GM23338 (cell line): ENCODE measurements around the gene CD300A. TPM values are rescaled to one million over a fixed set of nuclear protein-coding genes. Genes with fewer than 3 reads are reported as not detected.

Experiments
- ATAC-seq: fragments of 200-7000 bp; cut with Tn5 transposase; 3 replicates; pipeline ENCODE4 v1.9.1; 2020
- DNase-seq: peaks from one replicate; pipeline ENCODE4 v3.0.0-alpha.2; 2015; ENCODE audit warnings: low spot score
- H2AFZ ChIP-seq: fragments of 200-600 bp; sonication (generic); 2 replicates; pipeline ENCODE4 v1.8.0; 2016; ENCODE audit warnings: antibody characterized with exemption, mild to moderate bottlenecking, moderate library complexity
- H3F3A ChIP-seq: fragments of 200-600 bp; sonication (generic); replicated peaks from 2 replicates; pipeline ENCODE4 v1.8.0; 2017; ENCODE audit warnings: antibody characterized with exemption, mixed run types, low read depth
- H3K27ac ChIP-seq: fragments of 200-600 bp; sonication (generic); 2 replicates; pipeline ENCODE4 v1.6.1; 2016; ENCODE audit warnings: low read depth
- H3K27me3 ChIP-seq: fragments of 200-600 bp; sonication (generic); 2 replicates; pipeline ENCODE4 v1.8.0; 2016; ENCODE audit warnings: mild to moderate bottlenecking, mixed run types, moderate library complexity; ENCODE audit not compliant: insufficient read depth
- H3K36me3 ChIP-seq: fragments of 200-600 bp; sonication (generic); 2 replicates; pipeline ENCODE4 v1.8.0; 2016; ENCODE audit warnings: mild to moderate bottlenecking; ENCODE audit not compliant: insufficient read depth
- H3K4me1 ChIP-seq: fragments of 200-600 bp; sonication (generic); 2 replicates; pipeline ENCODE4 v1.8.0; 2016; ENCODE audit warnings: mild to moderate bottlenecking, moderate library complexity; ENCODE audit not compliant: insufficient read depth
- H3K4me2 ChIP-seq: fragments of 200-600 bp; sonication (generic); 2 replicates; pipeline ENCODE4 v1.7.1; 2017; ENCODE audit warnings: mixed run types
- H3K4me3 ChIP-seq: fragments of 200-600 bp; sonication (generic); 2 replicates; pipeline ENCODE4 v1.6.1; 2016; ENCODE audit warnings: mixed run types
- H3K79me2 ChIP-seq: fragments of 200-600 bp; sonication (generic); replicated peaks from 2 replicates; pipeline ENCODE4 v1.8.0; 2017; ENCODE audit warnings: mild to moderate bottlenecking; ENCODE audit not compliant: insufficient read depth
- H3K9me2 ChIP-seq: fragments of 200-600 bp; sonication (generic); 2 replicates; pipeline ENCODE4 v1.8.0; 2017; ENCODE audit not compliant: insufficient read depth
- H4K20me1 ChIP-seq: fragments of 200-600 bp; sonication (generic); replicated peaks from 2 replicates; pipeline ENCODE4 v1.8.0; 2017; ENCODE audit warnings: mild to moderate bottlenecking; ENCODE audit not compliant: insufficient read depth
- H3K27ac Mint-ChIP-seq: 2 replicates; pipeline ENCODE4 v1.8.0; 2020; ENCODE audit warnings: inconsistent platforms, mild to moderate bottlenecking, moderate library complexity, mixed read lengths
- H3K27me3 Mint-ChIP-seq: 3 replicates; pipeline ENCODE4 v1.8.0; 2022; ENCODE audit warnings: low read depth, mild to moderate bottlenecking, moderate library complexity, mixed read lengths, inconsistent platforms; ENCODE audit not compliant: insufficient read depth, poor library complexity
- H3K36me3 Mint-ChIP-seq: 3 replicates; pipeline ENCODE4 v1.8.0; 2021; ENCODE audit warnings: low read depth, mild to moderate bottlenecking, inconsistent platforms, moderate library complexity, mixed read lengths
- H3K4me1 Mint-ChIP-seq: 3 replicates; pipeline ENCODE4 v1.8.0; 2020; ENCODE audit warnings: mild to moderate bottlenecking, inconsistent platforms, mixed read lengths
- H3K4me3 Mint-ChIP-seq: 3 replicates; pipeline ENCODE4 v1.8.0; 2021; ENCODE audit warnings: moderate library complexity, mild to moderate bottlenecking, inconsistent platforms, mixed read lengths
- H3K9me3 Mint-ChIP-seq: 3 replicates; pipeline ENCODE4 v1.8.0; 2020; ENCODE audit warnings: moderate library complexity, mild to moderate bottlenecking, inconsistent platforms, mixed read lengths
- CREB1 ChIP-seq: fragments of 250-450 bp; sonication (Bioruptor Pico); IDR thresholded peaks from 2 replicates; pipeline ENCODE4 v1.5.0; 2020; ENCODE audit warnings: low read depth, mild to moderate bottlenecking, moderate library complexity
- EZH2 ChIP-seq: fragments of 200-600 bp; sonication (generic); IDR thresholded peaks from one replicate; pipeline ENCODE4 v1.8.0; 2017; ENCODE audit warnings: antibody characterized with exemption, mild to moderate bottlenecking, low read depth; ENCODE audit not compliant: unreplicated experiment
- EZH2phosphoT487 ChIP-seq: fragments of 200-600 bp; sonication (generic); IDR thresholded peaks from one replicate; pipeline ENCODE4 v1.8.1; 2018; ENCODE audit warnings: antibody characterized with exemption; ENCODE audit not compliant: unreplicated experiment
- JUNB ChIP-seq: IDR thresholded peaks from one replicate; pipeline ENCODE4 v1.6.1; 2016; ENCODE audit warnings: antibody characterized with exemption; ENCODE audit not compliant: unreplicated experiment
- NANOG ChIP-seq: IDR thresholded peaks from 2 replicates; pipeline ENCODE4 v1.6.1; 2016; ENCODE audit warnings: antibody characterized with exemption, borderline replicate concordance
- POLR2AphosphoS5 ChIP-seq: IDR thresholded peaks from 2 replicates; pipeline ENCODE4 v1.6.1; 2016; ENCODE audit warnings: antibody characterized with exemption, low read depth
- STAT1 ChIP-seq: IDR thresholded peaks from one replicate; pipeline ENCODE4 v1.6.1; 2016; ENCODE audit warnings: antibody characterized with exemption; ENCODE audit not compliant: unreplicated experiment
- ZNF114 ChIP-seq: fragments of 250-450 bp; sonication (Bioruptor Pico); IDR thresholded peaks from 2 replicates; pipeline ENCODE4 v1.5.0; 2020; ENCODE audit warnings: mild to moderate bottlenecking, moderate library complexity
- ZNF331 ChIP-seq: fragments of 250-450 bp; sonication (Bioruptor Pico); IDR thresholded peaks from 2 replicates; pipeline ENCODE4 v1.5.0; 2020; ENCODE audit warnings: low read depth, mild to moderate bottlenecking, moderate library complexity
- polyA plus RNA-seq: library from polyadenylated mRNA; unstranded; fragments of >200 nt; fragmentation: Nextera tagmentation; extraction: Ambion mirVana; gene quantifications from 2 replicates; pipeline ENCODE4 v1.2.1, GENCODE V29; 2016
- total RNA-seq: library from RNA; depleted of rRNA; stranded (reverse); fragments of >200 nt; shearing (Covaris generic); gene quantifications from 2 replicates; pipeline ENCODE4 v1.2.3, GENCODE V29; 2014
- TF ChIP-seq, protein P1 (sequence below): fragments of 250-450 bp; sonication (Bioruptor Pico); IDR thresholded peaks from 2 replicates; pipeline ENCODE4 v1.5.0; 2020; ENCODE audit warnings: mild to moderate bottlenecking, moderate library complexity
- TF ChIP-seq, protein P2 (sequence below): IDR thresholded peaks from one replicate; pipeline ENCODE4 v1.6.1; 2018; ENCODE audit warnings: antibody characterized with exemption; ENCODE audit not compliant: unreplicated experiment
- TF ChIP-seq, protein P3 (sequence below), 2 experiments: fragments of 200-600 bp in 1 of 2; sonication (generic) in 1 of 2; conservative IDR thresholded peaks; 2 replicates each; pipeline versions ENCODE4 v1.5.1 to v1.6.1; 2016 to 2017; ENCODE audit warnings: antibody characterized with exemption in 2 of 2, low read depth in 2 of 2, mild to moderate bottlenecking in 2 of 2, moderate library complexity in 1 of 2
- TF ChIP-seq, protein P4 (sequence below): IDR thresholded peaks from 2 replicates; pipeline ENCODE4 v1.6.1; 2016; ENCODE audit warnings: antibody characterized with exemption

CD300A gene
- total and polyA plus RNA-seq, 2 experiments from 2014 or later = 0.37 to 0.45 TPM

DNA sequence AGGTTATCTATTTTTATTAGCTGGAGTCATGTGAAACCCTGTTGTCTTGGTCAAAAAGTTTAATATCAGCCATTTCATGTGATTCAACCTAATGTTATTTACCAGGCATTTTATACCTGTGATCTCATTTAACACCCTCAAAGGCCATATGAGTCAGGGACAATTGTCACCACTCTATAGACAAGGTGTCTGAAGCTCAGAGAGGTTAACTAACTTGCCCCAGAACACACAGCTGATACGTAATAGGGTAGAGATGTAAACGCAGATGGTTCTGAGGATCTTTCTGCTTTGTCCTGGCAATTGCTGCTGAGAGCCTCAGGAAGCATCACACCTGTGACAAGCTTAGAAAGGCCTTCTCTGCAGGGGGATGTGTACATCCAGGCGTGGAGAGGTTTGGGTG is 4.9 kb downstream of the CD300A start:
- H3K4me1 Mint-ChIP-seq = peaks cover 8% of the 10 kb centered on the region; the same call in 2 of the 3 replicates
- H3K27ac ChIP-seq = no peak overlapping the region
- no peak for ATAC-seq
- H2AFZ ChIP-seq = no peak overlapping the region
- peaks cover 18% of the 10 kb centered on the region for H3K27me3 Mint-ChIP-seq
- no peaks in the 10 kb centered on the region for H3K36me3 ChIP-seq
- H3F3A ChIP-seq = no peaks in the 10 kb centered on the region
- H3K4me3 Mint-ChIP-seq = no peak overlapping the region
- H3K36me3 Mint-ChIP-seq = peaks cover 7% of the 10 kb centered on the region; the same call in 2 of the 3 replicates
- no peak overlapping the region for H3K4me3 ChIP-seq
- H3K79me2 ChIP-seq = no peaks in the 10 kb centered on the region
- no peaks in the 10 kb centered on the region for H4K20me1 ChIP-seq
- TF ChIP-seq EZH2 = no peak
- TF ChIP-seq, protein P1, sequence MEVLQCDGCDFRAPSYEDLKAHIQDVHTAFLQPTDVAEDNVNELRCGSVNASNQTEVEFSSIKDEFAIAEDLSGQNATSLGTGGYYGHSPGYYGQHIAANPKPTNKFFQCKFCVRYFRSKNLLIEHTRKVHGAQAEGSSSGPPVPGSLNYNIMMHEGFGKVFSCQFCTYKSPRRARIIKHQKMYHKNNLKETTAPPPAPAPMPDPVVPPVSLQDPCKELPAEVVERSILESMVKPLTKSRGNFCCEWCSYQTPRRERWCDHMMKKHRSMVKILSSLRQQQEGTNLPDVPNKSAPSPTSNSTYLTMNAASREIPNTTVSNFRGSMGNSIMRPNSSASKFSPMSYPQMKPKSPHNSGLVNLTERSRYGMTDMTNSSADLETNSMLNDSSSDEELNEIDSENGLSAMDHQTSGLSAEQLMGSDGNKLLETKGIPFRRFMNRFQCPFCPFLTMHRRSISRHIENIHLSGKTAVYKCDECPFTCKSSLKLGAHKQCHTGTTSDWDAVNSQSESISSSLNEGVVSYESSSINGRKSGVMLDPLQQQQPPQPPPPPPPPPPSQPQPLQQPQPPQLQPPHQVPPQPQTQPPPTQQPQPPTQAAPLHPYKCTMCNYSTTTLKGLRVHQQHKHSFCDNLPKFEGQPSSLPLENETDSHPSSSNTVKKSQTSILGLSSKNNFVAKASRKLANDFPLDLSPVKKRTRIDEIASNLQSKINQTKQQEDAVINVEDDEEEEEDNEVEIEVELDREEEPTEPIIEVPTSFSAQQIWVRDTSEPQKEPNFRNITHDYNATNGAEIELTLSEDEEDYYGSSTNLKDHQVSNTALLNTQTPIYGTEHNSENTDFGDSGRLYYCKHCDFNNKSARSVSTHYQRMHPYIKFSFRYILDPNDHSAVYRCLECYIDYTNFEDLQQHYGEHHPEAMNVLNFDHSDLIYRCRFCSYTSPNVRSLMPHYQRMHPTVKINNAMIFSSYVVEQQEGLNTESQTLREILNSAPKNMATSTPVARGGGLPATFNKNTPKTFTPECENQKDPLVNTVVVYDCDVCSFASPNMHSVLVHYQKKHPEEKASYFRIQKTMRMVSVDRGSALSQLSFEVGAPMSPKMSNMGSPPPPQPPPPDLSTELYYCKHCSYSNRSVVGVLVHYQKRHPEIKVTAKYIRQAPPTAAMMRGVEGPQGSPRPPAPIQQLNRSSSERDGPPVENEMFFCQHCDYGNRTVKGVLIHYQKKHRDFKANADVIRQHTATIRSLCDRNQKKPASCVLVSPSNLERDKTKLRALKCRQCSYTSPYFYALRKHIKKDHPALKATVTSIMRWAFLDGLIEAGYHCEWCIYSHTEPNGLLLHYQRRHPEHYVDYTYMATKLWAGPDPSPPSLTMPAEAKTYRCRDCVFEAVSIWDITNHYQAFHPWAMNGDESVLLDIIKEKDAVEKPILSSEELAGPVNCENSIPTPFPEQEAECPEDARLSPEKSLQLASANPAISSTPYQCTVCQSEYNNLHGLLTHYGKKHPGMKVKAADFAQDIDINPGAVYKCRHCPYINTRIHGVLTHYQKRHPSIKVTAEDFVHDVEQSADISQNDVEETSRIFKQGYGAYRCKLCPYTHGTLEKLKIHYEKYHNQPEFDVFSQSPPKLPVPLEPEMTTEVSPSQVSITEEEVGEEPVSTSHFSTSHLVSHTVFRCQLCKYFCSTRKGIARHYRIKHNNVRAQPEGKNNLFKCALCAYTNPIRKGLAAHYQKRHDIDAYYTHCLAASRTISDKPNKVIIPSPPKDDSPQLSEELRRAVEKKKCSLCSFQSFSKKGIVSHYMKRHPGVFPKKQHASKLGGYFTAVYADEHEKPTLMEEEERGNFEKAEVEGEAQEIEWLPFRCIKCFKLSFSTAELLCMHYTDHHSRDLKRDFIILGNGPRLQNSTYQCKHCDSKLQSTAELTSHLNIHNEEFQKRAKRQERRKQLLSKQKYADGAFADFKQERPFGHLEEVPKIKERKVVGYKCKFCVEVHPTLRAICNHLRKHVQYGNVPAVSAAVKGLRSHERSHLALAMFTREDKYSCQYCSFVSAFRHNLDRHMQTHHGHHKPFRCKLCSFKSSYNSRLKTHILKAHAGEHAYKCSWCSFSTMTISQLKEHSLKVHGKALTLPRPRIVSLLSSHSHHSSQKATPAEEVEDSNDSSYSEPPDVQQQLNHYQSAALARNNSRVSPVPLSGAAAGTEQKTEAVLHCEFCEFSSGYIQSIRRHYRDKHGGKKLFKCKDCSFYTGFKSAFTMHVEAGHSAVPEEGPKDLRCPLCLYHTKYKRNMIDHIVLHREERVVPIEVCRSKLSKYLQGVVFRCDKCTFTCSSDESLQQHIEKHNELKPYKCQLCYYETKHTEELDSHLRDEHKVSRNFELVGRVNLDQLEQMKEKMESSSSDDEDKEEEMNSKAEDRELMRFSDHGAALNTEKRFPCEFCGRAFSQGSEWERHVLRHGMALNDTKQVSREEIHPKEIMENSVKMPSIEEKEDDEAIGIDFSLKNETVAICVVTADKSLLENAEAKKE (CRISPR knock-in tag) = no peak
- TF ChIP-seq JUNB = no peak
- TF ChIP-seq POLR2AphosphoS5 = no peak
- TF ChIP-seq NANOG = no peak
- TF ChIP-seq, protein P2, sequence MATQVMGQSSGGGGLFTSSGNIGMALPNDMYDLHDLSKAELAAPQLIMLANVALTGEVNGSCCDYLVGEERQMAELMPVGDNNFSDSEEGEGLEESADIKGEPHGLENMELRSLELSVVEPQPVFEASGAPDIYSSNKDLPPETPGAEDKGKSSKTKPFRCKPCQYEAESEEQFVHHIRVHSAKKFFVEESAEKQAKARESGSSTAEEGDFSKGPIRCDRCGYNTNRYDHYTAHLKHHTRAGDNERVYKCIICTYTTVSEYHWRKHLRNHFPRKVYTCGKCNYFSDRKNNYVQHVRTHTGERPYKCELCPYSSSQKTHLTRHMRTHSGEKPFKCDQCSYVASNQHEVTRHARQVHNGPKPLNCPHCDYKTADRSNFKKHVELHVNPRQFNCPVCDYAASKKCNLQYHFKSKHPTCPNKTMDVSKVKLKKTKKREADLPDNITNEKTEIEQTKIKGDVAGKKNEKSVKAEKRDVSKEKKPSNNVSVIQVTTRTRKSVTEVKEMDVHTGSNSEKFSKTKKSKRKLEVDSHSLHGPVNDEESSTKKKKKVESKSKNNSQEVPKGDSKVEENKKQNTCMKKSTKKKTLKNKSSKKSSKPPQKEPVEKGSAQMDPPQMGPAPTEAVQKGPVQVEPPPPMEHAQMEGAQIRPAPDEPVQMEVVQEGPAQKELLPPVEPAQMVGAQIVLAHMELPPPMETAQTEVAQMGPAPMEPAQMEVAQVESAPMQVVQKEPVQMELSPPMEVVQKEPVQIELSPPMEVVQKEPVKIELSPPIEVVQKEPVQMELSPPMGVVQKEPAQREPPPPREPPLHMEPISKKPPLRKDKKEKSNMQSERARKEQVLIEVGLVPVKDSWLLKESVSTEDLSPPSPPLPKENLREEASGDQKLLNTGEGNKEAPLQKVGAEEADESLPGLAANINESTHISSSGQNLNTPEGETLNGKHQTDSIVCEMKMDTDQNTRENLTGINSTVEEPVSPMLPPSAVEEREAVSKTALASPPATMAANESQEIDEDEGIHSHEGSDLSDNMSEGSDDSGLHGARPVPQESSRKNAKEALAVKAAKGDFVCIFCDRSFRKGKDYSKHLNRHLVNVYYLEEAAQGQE = no peak
- TF ChIP-seq, protein P3, sequence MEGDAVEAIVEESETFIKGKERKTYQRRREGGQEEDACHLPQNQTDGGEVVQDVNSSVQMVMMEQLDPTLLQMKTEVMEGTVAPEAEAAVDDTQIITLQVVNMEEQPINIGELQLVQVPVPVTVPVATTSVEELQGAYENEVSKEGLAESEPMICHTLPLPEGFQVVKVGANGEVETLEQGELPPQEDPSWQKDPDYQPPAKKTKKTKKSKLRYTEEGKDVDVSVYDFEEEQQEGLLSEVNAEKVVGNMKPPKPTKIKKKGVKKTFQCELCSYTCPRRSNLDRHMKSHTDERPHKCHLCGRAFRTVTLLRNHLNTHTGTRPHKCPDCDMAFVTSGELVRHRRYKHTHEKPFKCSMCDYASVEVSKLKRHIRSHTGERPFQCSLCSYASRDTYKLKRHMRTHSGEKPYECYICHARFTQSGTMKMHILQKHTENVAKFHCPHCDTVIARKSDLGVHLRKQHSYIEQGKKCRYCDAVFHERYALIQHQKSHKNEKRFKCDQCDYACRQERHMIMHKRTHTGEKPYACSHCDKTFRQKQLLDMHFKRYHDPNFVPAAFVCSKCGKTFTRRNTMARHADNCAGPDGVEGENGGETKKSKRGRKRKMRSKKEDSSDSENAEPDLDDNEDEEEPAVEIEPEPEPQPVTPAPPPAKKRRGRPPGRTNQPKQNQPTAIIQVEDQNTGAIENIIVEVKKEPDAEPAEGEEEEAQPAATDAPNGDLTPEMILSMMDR (conservative IDR thresholded peaks at IDR 0.05; ENCODE audit: low read depth in 2 of 2) = no peak
- no peak for TF ChIP-seq ZNF114 (CRISPR knock-in tag)
- no peak for TF ChIP-seq ZNF331
- no peak for TF ChIP-seq CREB1 (CRISPR knock-in tag)
- no peak for TF ChIP-seq EZH2phosphoT487
- TF ChIP-seq, protein P4, sequence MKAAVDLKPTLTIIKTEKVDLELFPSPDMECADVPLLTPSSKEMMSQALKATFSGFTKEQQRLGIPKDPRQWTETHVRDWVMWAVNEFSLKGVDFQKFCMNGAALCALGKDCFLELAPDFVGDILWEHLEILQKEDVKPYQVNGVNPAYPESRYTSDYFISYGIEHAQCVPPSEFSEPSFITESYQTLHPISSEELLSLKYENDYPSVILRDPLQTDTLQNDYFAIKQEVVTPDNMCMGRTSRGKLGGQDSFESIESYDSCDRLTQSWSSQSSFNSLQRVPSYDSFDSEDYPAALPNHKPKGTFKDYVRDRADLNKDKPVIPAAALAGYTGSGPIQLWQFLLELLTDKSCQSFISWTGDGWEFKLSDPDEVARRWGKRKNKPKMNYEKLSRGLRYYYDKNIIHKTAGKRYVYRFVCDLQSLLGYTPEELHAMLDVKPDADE = no peak
- TF ChIP-seq STAT1 = no peak
- no peak overlapping the region for H3K4me2 ChIP-seq
- DNase-seq = no peak
- H3K9me3 Mint-ChIP-seq = peaks cover 25% of the 10 kb centered on the region
- H3K9me2 ChIP-seq = no peaks in the 10 kb centered on the region
- H3K27me3 ChIP-seq = peaks cover 25% of the 10 kb centered on the region
- H3K27ac Mint-ChIP-seq = no peak overlapping the region
- peaks cover 7% of the 10 kb centered on the region; the same call in 1 of the 2 replicates for H3K4me1 ChIP-seq
